Heart left ventricle (tissue), 13 donors: ENCODE measurements around the gene GRIP1.

Source experiments
- CTCF ChIP-seq, 12 donors: fragments of 200-600 bp; sonication (generic) in 4 of 12; IDR thresholded peaks; one replicate each; pipeline versions ENCODE4 v1.5.0 to v1.8.0; 2018 to 2022; ENCODE audit warnings: antibody characterized with exemption in 12 of 12, mild to moderate bottlenecking in 5 of 12
- POLR2A ChIP-seq, 2 donors: fragments of 450-650 bp; IDR thresholded peaks; one replicate each; pipeline ENCODE4 v1.6.1; 2017; ENCODE audit warnings: antibody characterized with exemption in 2 of 2, mild to moderate bottlenecking in 2 of 2, moderate library complexity in 2 of 2
- donor health status: ischemic (EF 13 %, LVEDD 7.1; RV severe dilation, severe dysfunction).
- donor health status: DM: no; HTN: yes; CAD: no.
- donor health status: DM: no; HTN: no; CAD: no.
- donor health status: ischemic (EF 25% LVEDD 6.9; RV normal size, moderate dysfunction).
- donor health status: ischemic (EF 25% LVEDD 5.7; RV mildly dilated, moderate dysfunction).
- donor health status: ischemic (EF 35%, LVEDD 5.7; RV mildly dilated, moderate dysfunction).
- donor health status: nonischemic (EF 11% LVEDD 7.7; RV severe dilation, severe dysfunction).
- donor health status: DM: yes; HTN: yes; CAD: no.
- donor health status: PGD.
- donor health status: ischemic (EF 29% LVEDD 5.4; RV normal size, mild dysfunction).
- donor health status: nonischemic (EF 23%, LVEDD 6.1; RV moderate dilation, normal function).

- no peak for TF ChIP-seq POLR2A (IDR thresholded peaks at IDR 0.05)
- no peak for TF ChIP-seq CTCF (IDR thresholded peaks at IDR 0.05)
Measured at GRCh38 chr12:66319266-66319954, 359.5 kb downstream of the GRIP1 start.
